Measurements from ENCODE around the gene UTP25. TPM values are rescaled to one million over a fixed set of nuclear protein-coding genes. Genes with fewer than 3 reads are reported as not detected.

UTP25 gene
- total and polyA plus RNA-seq, 2 donors, result 2.9 to 6.2 TPM

DNA sequence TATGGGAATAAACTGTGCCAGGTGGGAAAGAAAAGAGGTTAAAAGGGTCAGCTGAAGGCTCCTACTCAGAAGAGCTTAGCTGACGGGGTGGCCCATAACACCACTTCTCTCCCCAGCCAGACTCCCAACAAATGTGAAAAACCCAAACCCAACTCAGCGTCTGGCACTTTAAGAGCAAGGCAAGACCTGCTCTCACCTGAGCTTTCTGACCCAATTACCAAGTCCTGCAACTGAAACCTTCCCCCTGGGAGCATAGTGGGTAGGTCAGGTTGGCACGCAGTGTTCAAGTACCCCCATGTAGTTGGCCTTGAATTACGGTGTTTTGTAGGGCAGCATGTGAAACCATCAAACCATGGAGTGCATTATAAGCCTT lies 25.0 kb upstream of the UTP25 start:
- WGBS, result 95% methylated on average over 4 of the region's 4 CpGs
- H3K27ac ChIP-seq (ENCODE audit: low read depth in 1 of 2, low read length in 1 of 2), result no peak overlapping the region
- no peak overlapping the region for H3K4me3 ChIP-seq (ENCODE audit: low read length in 2 of 2)
- H3K9me3 ChIP-seq (ENCODE audit: control insufficient read depth in 2 of 2, insufficient read depth in 1 of 2, low read length in 1 of 2), result peaks cover 0 to 2% of the 10 kb centered on the region in 2 donors
- H3K36me3 ChIP-seq (ENCODE audit: control insufficient read depth in 2 of 2, insufficient read depth in 2 of 2, low read length in 1 of 2), result no peaks in the 10 kb centered on the region
- H3K27me3 ChIP-seq (ENCODE audit: control insufficient read depth in 2 of 2, insufficient read depth in 1 of 2, low read length in 1 of 2), result peaks cover 0 to 40% of the 10 kb centered on the region in 2 donors
- no peak for DNase-seq (ENCODE audit: low read depth in 6 of 9, low spot score in 9 of 9)
- peaks cover 7 to 8% of the 10 kb centered on the region in 2 donors for H3K4me1 ChIP-seq (ENCODE audit: control insufficient read depth in 2 of 2, insufficient read depth in 2 of 2, low read length in 2 of 2)

DNA sequence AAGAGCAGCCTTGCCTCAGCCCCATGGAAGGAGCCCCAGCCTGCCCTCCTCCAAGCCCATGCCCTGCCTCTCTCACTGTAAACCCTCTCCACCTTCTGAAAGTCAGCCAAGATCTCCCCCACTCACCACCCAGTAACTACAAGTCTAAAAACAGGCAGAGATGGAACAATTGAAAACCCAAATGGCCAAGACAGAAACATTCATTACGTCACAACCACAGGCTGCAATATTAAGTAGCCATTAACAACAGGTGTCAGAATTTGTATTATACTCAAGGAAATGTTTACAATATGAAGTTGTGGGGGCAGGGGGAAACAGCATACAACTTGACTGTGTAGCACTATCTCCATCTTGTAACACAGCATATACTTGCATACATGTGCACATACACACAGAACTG lies 24.2 kb upstream of the UTP25 start:
- no peak for DNase-seq (ENCODE audit: low read depth in 6 of 9, low spot score in 9 of 9)
- Histone ChIP-seq H3K27me3 (ENCODE audit: control insufficient read depth in 2 of 2, insufficient read depth in 1 of 2, low read length in 1 of 2) (peaks cover 0 to 40% of the 10 kb centered on the region in 2 donors), H3K36me3 (ENCODE audit: control insufficient read depth in 2 of 2, insufficient read depth in 2 of 2, low read length in 1 of 2) (no peaks in the 10 kb centered on the region), H3K9me3 (ENCODE audit: control insufficient read depth in 2 of 2, insufficient read depth in 1 of 2, low read length in 1 of 2) (peaks cover 0 to 2% of the 10 kb centered on the region in 2 donors), H3K4me3 (ENCODE audit: low read length in 2 of 2) (no peak overlapping the region), H3K4me1 (ENCODE audit: control insufficient read depth in 2 of 2, insufficient read depth in 2 of 2, low read length in 2 of 2) (peaks cover 7 to 10% of the 10 kb centered on the region in 2 donors), H3K27ac (ENCODE audit: low read depth in 1 of 2, low read length in 1 of 2) (no peak overlapping the region)
- 96% methylated on average over 1 of the region's 1 CpG for WGBS

DNA sequence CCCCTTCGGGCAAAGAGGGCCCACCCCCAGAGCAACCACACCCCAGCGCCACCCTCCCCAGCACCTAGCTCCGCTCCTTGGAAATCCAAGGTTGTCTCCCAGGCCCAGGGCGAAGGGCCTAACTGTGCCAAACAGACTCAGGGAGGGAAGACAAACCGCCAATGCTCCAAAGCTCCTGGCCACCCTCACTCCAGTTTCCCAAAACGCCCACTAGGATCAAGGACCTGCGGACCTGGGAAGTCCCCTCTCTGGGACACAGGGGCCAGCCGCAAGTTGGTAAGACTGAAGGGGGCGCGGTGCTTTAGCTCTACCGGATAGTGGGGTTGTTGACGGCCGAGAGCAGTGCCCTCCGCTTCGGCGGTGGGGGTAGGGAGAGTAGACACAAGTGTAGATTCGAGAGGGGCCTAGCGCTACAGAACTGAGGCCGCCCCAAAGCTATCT lies 22.4 kb upstream of the UTP25 start:
- peak overlapping the region; percentile 46 to 86 for H3K27ac ChIP-seq (ENCODE audit: low read depth in 1 of 2, low read length in 1 of 2)
- WGBS, result 60% methylated on average over 19 of the region's 19 CpGs
- peaks cover 0 to 2% of the 10 kb centered on the region in 2 donors for H3K9me3 ChIP-seq (ENCODE audit: control insufficient read depth in 2 of 2, insufficient read depth in 1 of 2, low read length in 1 of 2)
- H3K27me3 ChIP-seq (ENCODE audit: control insufficient read depth in 2 of 2, insufficient read depth in 1 of 2, low read length in 1 of 2), result peaks cover 0 to 41% of the 10 kb centered on the region in 2 donors
- peak overlapping the region; percentile 40 to 46 for H3K4me3 ChIP-seq (ENCODE audit: low read length in 2 of 2)
- no peak for DNase-seq (ENCODE audit: low read depth in 6 of 9, low spot score in 9 of 9)
- H3K36me3 ChIP-seq (ENCODE audit: control insufficient read depth in 2 of 2, insufficient read depth in 2 of 2, low read length in 1 of 2), result no peaks in the 10 kb centered on the region
- peaks cover 7 to 14% of the 10 kb centered on the region in 2 donors for H3K4me1 ChIP-seq (ENCODE audit: control insufficient read depth in 2 of 2, insufficient read depth in 2 of 2, low read length in 2 of 2)

DNA sequence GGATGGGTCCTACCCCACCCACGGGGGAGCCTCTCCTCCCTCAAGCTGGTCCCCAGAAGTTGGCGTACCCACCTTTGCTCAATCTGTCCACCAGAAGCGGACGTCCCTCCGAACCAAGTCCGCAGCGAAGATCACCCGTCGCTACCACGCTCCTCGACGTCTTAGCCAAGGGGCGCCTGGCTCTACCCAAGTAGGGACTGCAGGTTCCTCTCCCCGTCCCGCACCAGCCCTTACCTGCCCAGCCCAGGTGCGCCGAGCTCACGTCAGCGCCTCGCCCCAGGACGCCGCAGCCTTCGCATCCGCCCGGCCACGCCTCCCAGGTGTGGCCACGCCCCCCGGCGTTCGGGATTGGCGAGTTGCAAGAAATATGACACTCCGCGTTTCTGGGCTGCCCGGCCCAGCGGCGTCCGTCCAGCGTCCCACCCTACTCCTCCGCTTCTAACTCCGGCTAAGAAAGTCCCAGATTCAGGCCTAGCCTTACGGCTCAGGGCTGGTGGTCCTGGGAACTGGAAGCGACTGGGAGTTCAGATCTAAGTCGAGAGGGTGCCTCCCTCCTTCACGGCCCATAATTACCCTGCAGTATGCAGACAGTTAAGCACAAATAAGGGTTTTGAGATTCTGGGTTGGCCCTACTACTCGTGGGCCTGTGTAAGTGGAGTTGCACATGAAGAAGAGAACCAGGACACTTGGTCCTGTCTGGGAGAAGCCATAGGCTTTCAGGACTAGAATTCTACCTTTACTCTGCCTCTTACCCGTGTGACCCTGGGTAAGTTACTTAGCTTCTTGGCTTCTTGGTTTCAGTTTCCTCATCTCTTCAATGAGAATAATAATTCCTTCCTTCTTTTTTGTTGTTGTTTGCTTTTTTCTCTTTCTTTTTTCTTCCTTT lies 21.7 kb upstream of the UTP25 start, which contains the start of gene IRF6:
TSS of gene IRF6 (minus strand) at position 268 of the 886 bp plus-strand sequence. CDS start 4,729 bp downstream, outside the sequence.
- DNase-seq (ENCODE audit: low read depth in 6 of 9, low spot score in 9 of 9), result peak in 6 of 9 donors; percentile 15 to 63 (median 42)
- Histone ChIP-seq H3K36me3 (ENCODE audit: control insufficient read depth in 2 of 2, insufficient read depth in 2 of 2, low read length in 1 of 2) (no peaks in the 10 kb centered on the region), H3K4me1 (ENCODE audit: control insufficient read depth in 2 of 2, insufficient read depth in 2 of 2, low read length in 2 of 2) (peaks cover 7 to 14% of the 10 kb centered on the region in 2 donors), H3K4me3 (ENCODE audit: low read length in 2 of 2) (peak within 1 kb of the TSS; percentile 40 to 46), H3K27ac (ENCODE audit: low read depth in 1 of 2, low read length in 1 of 2) (peak within 1 kb of the TSS; percentile 80 to 86), H3K9me3 (ENCODE audit: control insufficient read depth in 2 of 2, insufficient read depth in 1 of 2, low read length in 1 of 2) (peaks cover 0 to 2% of the 10 kb centered on the region in 2 donors), H3K27me3 (ENCODE audit: control insufficient read depth in 2 of 2, insufficient read depth in 1 of 2, low read length in 1 of 2) (peaks cover 0 to 40% of the 10 kb centered on the region in 2 donors)
- 8% methylated on average over 46 of the region's 46 CpGs for WGBS

DNA sequence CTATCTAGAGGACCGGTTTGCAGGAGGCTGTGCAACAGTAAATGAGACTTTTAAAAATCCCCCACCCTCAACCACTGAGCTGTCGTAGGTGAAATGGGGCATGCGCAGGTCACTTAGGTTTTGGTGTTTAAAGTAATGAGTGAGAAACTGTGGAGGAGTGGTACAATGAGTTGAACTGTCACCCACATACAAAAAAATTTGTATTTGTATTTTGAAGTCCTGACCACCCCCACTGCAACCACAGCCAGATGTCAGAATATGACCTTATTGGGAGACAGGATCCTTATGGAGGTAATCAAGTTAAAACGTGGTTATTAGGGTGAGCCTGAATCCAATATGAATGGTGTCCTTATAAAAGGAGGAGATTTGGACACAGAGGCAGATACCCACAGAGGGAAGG lies 20.3 kb upstream of the UTP25 start:
- Histone ChIP-seq H3K27ac (ENCODE audit: low read depth in 1 of 2, low read length in 1 of 2) (no peak overlapping the region), H3K9me3 (ENCODE audit: control insufficient read depth in 2 of 2, insufficient read depth in 1 of 2, low read length in 1 of 2) (peaks cover 0 to 2% of the 10 kb centered on the region in 2 donors), H3K27me3 (ENCODE audit: control insufficient read depth in 2 of 2, insufficient read depth in 1 of 2, low read length in 1 of 2) (peaks cover 0 to 35% of the 10 kb centered on the region in 2 donors), H3K4me3 (ENCODE audit: low read length in 2 of 2) (no peak overlapping the region), H3K4me1 (ENCODE audit: control insufficient read depth in 2 of 2, insufficient read depth in 2 of 2, low read length in 2 of 2) (peaks cover 7 to 14% of the 10 kb centered on the region in 2 donors), H3K36me3 (ENCODE audit: control insufficient read depth in 2 of 2, insufficient read depth in 2 of 2, low read length in 1 of 2) (no peaks in the 10 kb centered on the region)
- DNase-seq (ENCODE audit: low read depth in 6 of 9, low spot score in 9 of 9), result no peak
- 95% methylated on average over 4 of the region's 4 CpGs for WGBS

DNA sequence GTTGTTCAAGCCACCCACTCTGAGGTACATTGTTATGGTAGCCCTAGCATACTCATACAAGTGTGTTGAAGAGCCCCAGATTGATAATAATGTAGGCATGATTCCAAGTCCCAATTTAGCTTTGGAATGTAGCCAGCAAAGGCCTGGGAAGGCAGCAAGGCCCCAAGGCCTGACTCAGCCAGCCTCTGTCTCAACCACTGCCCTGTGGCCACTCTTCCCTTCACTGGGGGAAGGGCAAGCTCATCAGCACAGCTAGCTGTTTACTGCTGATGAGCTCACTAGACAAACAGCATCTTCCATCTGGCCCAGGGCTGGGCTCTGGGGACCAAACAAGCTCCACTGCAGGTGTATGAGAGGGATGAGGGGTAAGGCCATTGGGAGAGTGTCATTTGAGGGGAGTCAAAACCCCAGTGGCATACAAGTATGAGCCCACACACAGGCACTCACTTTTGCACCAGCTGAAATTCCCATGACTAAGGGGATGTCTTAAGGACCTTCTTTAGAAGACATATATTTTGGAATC lies 19.7 kb upstream of the UTP25 start:
- H3K4me1 ChIP-seq (ENCODE audit: control insufficient read depth in 2 of 2, insufficient read depth in 2 of 2, low read length in 2 of 2), result peaks cover 7 to 14% of the 10 kb centered on the region in 2 donors
- H3K27ac ChIP-seq (ENCODE audit: low read depth in 1 of 2, low read length in 1 of 2), result no peak overlapping the region
- H3K4me3 ChIP-seq (ENCODE audit: low read length in 2 of 2), result no peak overlapping the region
- H3K36me3 ChIP-seq (ENCODE audit: control insufficient read depth in 2 of 2, insufficient read depth in 2 of 2, low read length in 1 of 2), result no peaks in the 10 kb centered on the region
- H3K27me3 ChIP-seq (ENCODE audit: control insufficient read depth in 2 of 2, insufficient read depth in 1 of 2, low read length in 1 of 2), result peaks cover 0 to 32% of the 10 kb centered on the region in 2 donors
- H3K9me3 ChIP-seq (ENCODE audit: control insufficient read depth in 2 of 2, insufficient read depth in 1 of 2, low read length in 1 of 2), result peaks cover 0 to 2% of the 10 kb centered on the region in 2 donors
- DNase-seq (ENCODE audit: low read depth in 6 of 9, low spot score in 9 of 9), result no peak

DNA sequence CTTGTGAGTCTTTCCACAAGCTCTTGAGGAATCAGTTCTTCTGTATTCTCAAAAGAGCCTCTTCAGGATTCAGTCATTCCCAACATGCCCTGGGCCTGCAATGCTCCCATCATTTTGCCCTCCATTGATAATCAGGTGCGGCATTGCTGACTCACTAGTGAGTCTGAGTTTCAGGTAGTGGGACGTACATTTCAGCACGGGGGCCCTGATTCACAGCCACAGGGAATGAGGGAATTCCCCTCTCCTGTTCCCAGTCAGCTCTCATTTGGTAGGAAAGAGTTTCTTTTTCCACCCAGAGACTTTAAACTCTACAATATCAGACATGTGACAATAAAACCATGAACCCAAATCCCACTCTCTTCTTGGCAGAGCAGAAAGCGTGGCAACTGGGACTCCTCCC lies 18.2 kb upstream of the UTP25 start:
- WGBS, result 91% methylated on average over 4 of the region's 4 CpGs
- peak overlapping the region in 1 of 2 donors; percentile 60 for H3K27ac ChIP-seq (ENCODE audit: low read depth in 1 of 2, low read length in 1 of 2)
- H3K36me3 ChIP-seq (ENCODE audit: control insufficient read depth in 2 of 2, insufficient read depth in 2 of 2, low read length in 1 of 2), result no peaks in the 10 kb centered on the region
- H3K4me3 ChIP-seq (ENCODE audit: low read length in 2 of 2), result no peak overlapping the region
- DNase-seq (ENCODE audit: low read depth in 6 of 9, low spot score in 9 of 9), result no peak
- H3K4me1 ChIP-seq (ENCODE audit: control insufficient read depth in 2 of 2, insufficient read depth in 2 of 2, low read length in 2 of 2), result peaks cover 7 to 15% of the 10 kb centered on the region in 2 donors
- H3K27me3 ChIP-seq (ENCODE audit: control insufficient read depth in 2 of 2, insufficient read depth in 1 of 2, low read length in 1 of 2), result peaks cover 0 to 24% of the 10 kb centered on the region in 2 donors
- peaks cover 0 to 2% of the 10 kb centered on the region in 2 donors for H3K9me3 ChIP-seq (ENCODE audit: control insufficient read depth in 2 of 2, insufficient read depth in 1 of 2, low read length in 1 of 2)

DNA sequence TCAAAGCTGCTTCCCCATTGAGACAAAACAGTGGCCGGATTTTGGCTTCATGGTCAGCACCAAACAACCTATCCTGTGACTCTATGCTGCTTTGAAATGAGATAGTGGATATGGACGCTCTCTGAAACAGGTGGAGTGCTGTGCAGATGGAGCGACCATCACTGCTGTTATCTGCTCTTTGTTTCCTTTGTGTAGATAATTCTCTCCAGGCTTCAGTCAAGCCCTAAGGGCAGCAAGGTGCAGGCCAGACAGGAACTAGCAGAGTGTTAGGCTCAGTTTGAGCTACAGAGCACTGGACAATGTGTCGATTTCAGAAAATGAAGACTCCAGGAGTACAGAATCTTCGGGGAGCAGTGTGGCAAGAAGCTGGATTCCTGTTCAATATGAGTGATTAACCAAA lies 17.0 kb upstream of the UTP25 start:
- Histone ChIP-seq H3K27ac (ENCODE audit: low read depth in 1 of 2, low read length in 1 of 2) (no peak overlapping the region), H3K36me3 (ENCODE audit: control insufficient read depth in 2 of 2, insufficient read depth in 2 of 2, low read length in 1 of 2) (no peaks in the 10 kb centered on the region), H3K4me3 (ENCODE audit: low read length in 2 of 2) (no peak overlapping the region), H3K4me1 (ENCODE audit: control insufficient read depth in 2 of 2, insufficient read depth in 2 of 2, low read length in 2 of 2) (peaks cover 6 to 17% of the 10 kb centered on the region in 2 donors), H3K27me3 (ENCODE audit: control insufficient read depth in 2 of 2, insufficient read depth in 1 of 2, low read length in 1 of 2) (peaks cover 0 to 12% of the 10 kb centered on the region in 2 donors), H3K9me3 (ENCODE audit: control insufficient read depth in 2 of 2, insufficient read depth in 1 of 2, low read length in 1 of 2) (peaks cover 0 to under 1% of the 10 kb centered on the region in 2 donors)
- WGBS, result 97% methylated on average over 5 of the region's 5 CpGs
- DNase-seq (ENCODE audit: low read depth in 6 of 9, low spot score in 9 of 9), result no peak

DNA sequence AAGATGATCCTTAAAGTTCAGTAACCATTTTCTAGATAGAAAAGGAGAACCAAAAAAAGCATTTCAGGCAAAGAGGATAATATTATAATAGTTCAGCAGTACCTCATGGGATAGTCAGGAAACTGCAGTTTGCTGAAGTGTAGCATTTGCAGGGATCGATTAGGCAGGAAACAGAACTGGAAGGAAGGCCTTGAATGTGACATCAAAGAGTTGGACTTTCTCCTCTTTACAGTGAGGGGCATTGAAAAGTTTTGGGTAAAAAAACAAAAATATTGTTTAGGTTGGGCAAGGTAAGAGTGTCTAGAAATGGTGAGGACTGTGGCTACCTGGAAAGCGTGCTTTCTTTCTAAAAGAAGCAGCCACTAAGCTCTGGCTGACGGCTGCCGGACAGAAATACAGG lies 13.9 kb upstream of the UTP25 start:
- WGBS, result 94% methylated on average over 4 of the region's 4 CpGs
- Histone ChIP-seq H3K36me3 (ENCODE audit: control insufficient read depth in 2 of 2, insufficient read depth in 2 of 2, low read length in 1 of 2) (no peaks in the 10 kb centered on the region), H3K27me3 (ENCODE audit: control insufficient read depth in 2 of 2, insufficient read depth in 1 of 2, low read length in 1 of 2) (peaks cover 0 to 7% of the 10 kb centered on the region in 2 donors), H3K27ac (ENCODE audit: low read depth in 1 of 2, low read length in 1 of 2) (no peak overlapping the region), H3K4me1 (ENCODE audit: control insufficient read depth in 2 of 2, insufficient read depth in 2 of 2, low read length in 2 of 2) (peaks cover 5 to 19% of the 10 kb centered on the region in 2 donors), H3K4me3 (ENCODE audit: low read length in 2 of 2) (no peak overlapping the region), H3K9me3 (ENCODE audit: control insufficient read depth in 2 of 2, insufficient read depth in 1 of 2, low read length in 1 of 2) (no peaks in the 10 kb centered on the region)
- DNase-seq (ENCODE audit: low read depth in 6 of 9, low spot score in 9 of 9), result no peak
